H7 (cell line): ENCODE results near the gene ERFL. TPM values are rescaled to one million over a fixed set of nuclear protein-coding genes. Genes with fewer than 3 reads are reported as not detected.

Experiments used
- DNase-seq: peaks from one replicate; pipeline ENCODE4 v3.0.0; 2012
- H3K27me3 ChIP-seq: 2 replicates; pipeline ENCODE4 v1.6.0; 2011; ENCODE audit warnings: mild to moderate bottlenecking, low read length; ENCODE audit not compliant: control insufficient read depth, insufficient read depth
- H3K36me3 ChIP-seq: replicated peaks from 2 replicates; pipeline ENCODE4 v1.5.1; 2011; ENCODE audit warnings: low read length; ENCODE audit not compliant: control insufficient read depth, insufficient read depth
- H3K4me3 ChIP-seq: 2 replicates; pipeline ENCODE4 v1.5.1; 2011; ENCODE audit warnings: low read depth, mild to moderate bottlenecking, control low read depth, low read length, moderate library complexity; ENCODE audit not compliant: insufficient read depth
- total RNA-seq: library from RNA; depleted of rRNA; stranded (reverse); fragments of >200 nt; shearing (Covaris generic); gene quantifications from 2 replicates; pipeline ENCODE4 v1.2.3, GENCODE V29; 2014; rRNA removed

ERFL gene
- total RNA-seq: 0.15 TPM in 1 of 2 replicates, not detected in the other

- Histone ChIP-seq H3K4me3 (peak within 1 kb of the TSS; percentile 50), H3K27me3 (peaks cover 97% of the 10 kb centered on the region), H3K36me3 (no peaks in the 10 kb centered on the region)
- DNase-seq: peak; percentile 86
Observed at GRCh38 chr19:41928221-41928683, at the start of gene ERFL. TSS of gene ERFL (minus strand) at chr19:41928449. CDS start at chr19:41912919, 15,530 bp downstream.

GRCh38 chr19:41977916-41978315 lies 49.7 kb upstream of the ERFL start:
- no peak overlapping the region for H3K4me3 ChIP-seq
- H3K36me3 ChIP-seq: peaks cover 1% of the 10 kb centered on the region
- no peak for DNase-seq
- no peaks in the 10 kb centered on the region for H3K27me3 ChIP-seq

- DNase-seq: no peak
- Histone ChIP-seq H3K36me3 (no peaks in the 10 kb centered on the region; the same call in 1 of the 2 replicates), H3K27me3 (no peaks in the 10 kb centered on the region), H3K4me3 (no peak overlapping the region)
Observed at GRCh38 chr19:41974652-41975051, 46.4 kb upstream of the ERFL start.

- no peaks in the 10 kb centered on the region; the same call in 1 of the 2 replicates for H3K36me3 ChIP-seq
- H3K27me3 ChIP-seq: no peaks in the 10 kb centered on the region
- no peak for DNase-seq
- no peak overlapping the region for H3K4me3 ChIP-seq
Observed at GRCh38 chr19:41971363-41971762, 43.1 kb upstream of the ERFL start.

- H3K4me3 ChIP-seq: no peak overlapping the region
- DNase-seq: no peak
- H3K27me3 ChIP-seq: no peaks in the 10 kb centered on the region
- H3K36me3 ChIP-seq: no peaks in the 10 kb centered on the region; the same call in 1 of the 2 replicates
Observed at GRCh38 chr19:41969772-41970458, 41.7 kb upstream of the ERFL start.

- Histone ChIP-seq H3K4me3 (no peak overlapping the region), H3K36me3 (no peaks in the 10 kb centered on the region; the same call in 1 of the 2 replicates), H3K27me3 (no peaks in the 10 kb centered on the region)
- DNase-seq: peak; percentile 46
Observed at GRCh38 chr19:41968751-41969595, 40.7 kb upstream of the ERFL start.

GRCh38 chr19:41967054-41967783 lies 39.0 kb upstream of the ERFL start:
- no peaks in the 10 kb centered on the region for H3K36me3 ChIP-seq
- H3K4me3 ChIP-seq: no peak overlapping the region
- no peaks in the 10 kb centered on the region for H3K27me3 ChIP-seq
- DNase-seq: no peak

- no peak overlapping the region for H3K4me3 ChIP-seq
- H3K36me3 ChIP-seq: no peaks in the 10 kb centered on the region
- DNase-seq: no peak
- no peaks in the 10 kb centered on the region for H3K27me3 ChIP-seq
Observed at GRCh38 chr19:41965106-41965505, 36.9 kb upstream of the ERFL start.

GRCh38 chr19:41960973-41961372 lies 32.7 kb upstream of the ERFL start:
- H3K36me3 ChIP-seq: peaks cover 1% of the 10 kb centered on the region
- no peak overlapping the region for H3K4me3 ChIP-seq
- no peak for DNase-seq
- H3K27me3 ChIP-seq: no peaks in the 10 kb centered on the region

- DNase-seq: peak; percentile 98
- peaks cover 1% of the 10 kb centered on the region for H3K36me3 ChIP-seq
- no peaks in the 10 kb centered on the region for H3K27me3 ChIP-seq
- peak within 1 kb of the TSS; percentile 92 for H3K4me3 ChIP-seq
Observed at GRCh38 chr19:41959056-41960053, 31.1 kb upstream of the ERFL start, which contains the start of gene RABAC1. TSS of gene RABAC1 (minus strand) at chr19:41959321. CDS start at chr19:41959292, 29 bp downstream.

- peak; percentile 99 for DNase-seq
- Histone ChIP-seq H3K27me3 (no peaks in the 10 kb centered on the region), H3K4me3 (peak overlapping the region; percentile 92), H3K36me3 (peaks cover 1% of the 10 kb centered on the region)
Observed at GRCh38 chr19:41958367-41959055, 30.3 kb upstream of the ERFL start.

GRCh38 chr19:41957838-41958366 lies 29.7 kb upstream of the ERFL start:
- peak; percentile 96 for DNase-seq
- Histone ChIP-seq H3K27me3 (no peaks in the 10 kb centered on the region), H3K36me3 (peaks cover 1% of the 10 kb centered on the region), H3K4me3 (peak overlapping the region; percentile 92)
